MM.1S (cell line): ENCODE measurements around the gene ADIPOR2.

ENCODE experiments used
- DNase-seq: peaks from one replicate; pipeline ENCODE4 v3.0.0-alpha.2; 2015
- H2AFZ ChIP-seq: fragments of 300-600 bp; sonication (generic); 2 replicates; pipeline ENCODE4 v1.6.0; 2016; ENCODE audit warnings: antibody characterized with exemption, low read length
- H3F3A ChIP-seq: fragments of 300-600 bp; sonication (generic); 2 replicates; pipeline ENCODE4 v1.6.1; 2016; ENCODE audit warnings: mild to moderate bottlenecking, antibody characterized with exemption, low read length, moderate library complexity, mixed read lengths; ENCODE audit not compliant: insufficient read depth
- H3K27ac ChIP-seq: fragments of 300-600 bp; sonication (generic); 2 replicates; pipeline ENCODE4 v1.5.1; 2016; ENCODE audit warnings: mild to moderate bottlenecking, low read length
- H3K27me3 ChIP-seq: fragments of 300-600 bp; sonication (generic); replicated peaks from 2 replicates; pipeline ENCODE4 v1.6.0; 2016; ENCODE audit warnings: low read length; ENCODE audit not compliant: insufficient read depth
- H3K36me3 ChIP-seq: fragments of 300-600 bp; sonication (generic); replicated peaks from 2 replicates; pipeline ENCODE4 v1.6.1; 2016; ENCODE audit warnings: mild to moderate bottlenecking, low read length, mixed read lengths; ENCODE audit not compliant: insufficient read depth
- H3K4me1 ChIP-seq: fragments of 300-600 bp; sonication (generic); 2 replicates; pipeline ENCODE4 v1.6.1; 2016; ENCODE audit warnings: low read length, mixed read lengths
- H3K4me2 ChIP-seq: fragments of 300-600 bp; sonication (generic); 2 replicates; pipeline ENCODE4 v1.6.0; 2016; ENCODE audit warnings: low read depth, low read length
- H3K4me3 ChIP-seq: fragments of 300-600 bp; sonication (generic); 2 replicates; pipeline ENCODE4 v1.5.1; 2016; ENCODE audit warnings: low read length, mixed read lengths
- H3K79me2 ChIP-seq: fragments of 300-600 bp; sonication (generic); 2 replicates; pipeline ENCODE4 v1.6.1; 2016; ENCODE audit warnings: mixed run types, low read length, mixed read lengths
- H3K9ac ChIP-seq: fragments of 300-600 bp; sonication (generic); 2 replicates; pipeline ENCODE4 v1.6.1; 2016; ENCODE audit warnings: low read length, mixed read lengths
- H3K9me2 ChIP-seq: fragments of 300-600 bp; sonication (generic); replicated peaks from 2 replicates; pipeline ENCODE4 v1.6.1; 2016; ENCODE audit warnings: mild to moderate bottlenecking, low read length, mixed read lengths; ENCODE audit not compliant: insufficient read depth
- H3K9me3 ChIP-seq: fragments of 300-600 bp; sonication (generic); replicated peaks from 2 replicates; pipeline ENCODE4 v1.6.1; 2016; ENCODE audit warnings: mild to moderate bottlenecking, low read length, mixed read lengths; ENCODE audit not compliant: insufficient read depth
- H4K20me1 ChIP-seq: fragments of 300-600 bp; sonication (generic); 2 replicates; pipeline ENCODE4 v1.6.1; 2016; ENCODE audit warnings: mild to moderate bottlenecking, low read length, moderate library complexity, mixed read lengths; ENCODE audit not compliant: insufficient read depth
- CTCF ChIP-seq: fragments of 300-600 bp; sonication (generic); IDR thresholded peaks from 2 replicates; pipeline ENCODE4 v1.5.1; 2016; ENCODE audit warnings: antibody characterized with exemption, low read length, mixed read lengths
- EZH2 ChIP-seq: fragments of 300-600 bp; sonication (generic); optimal IDR thresholded peaks from 2 replicates; pipeline ENCODE3; 2017; ENCODE audit warnings: low read depth, mild to moderate bottlenecking, antibody characterized with exemption, low read length, mixed read lengths
- EZH2phosphoT487 ChIP-seq: fragments of 300-600 bp; sonication (generic); IDR thresholded peaks from 2 replicates; pipeline ENCODE4 v1.6.1; 2018; ENCODE audit warnings: antibody characterized with exemption, low read length

Gene ADIPOR2

DNA sequence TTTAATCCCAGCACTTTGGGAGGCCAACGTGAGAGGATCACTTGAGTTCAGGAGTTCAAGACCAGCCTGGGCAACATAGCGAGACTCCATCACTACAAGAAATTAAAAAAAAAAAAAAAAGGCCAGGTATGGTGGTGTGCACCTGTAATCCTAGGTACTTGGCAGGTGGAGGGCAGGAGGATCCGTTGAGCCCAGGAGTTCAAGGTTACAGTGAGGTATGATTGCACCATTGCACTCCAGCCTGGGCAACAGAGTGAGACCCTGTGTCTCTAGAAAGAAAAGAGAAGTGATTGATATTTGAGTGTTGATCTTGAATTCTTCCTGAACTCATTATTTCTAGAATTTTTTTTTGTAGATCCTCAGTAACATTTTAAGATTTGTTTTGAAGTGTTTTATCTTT lies 59.4 kb downstream of the ADIPOR2 start:
- Histone ChIP-seq H4K20me1 (no peaks in the 10 kb centered on the region), H3K4me2 (no peak overlapping the region), H3K27ac (no peak overlapping the region), H3K9me3 (no peaks in the 10 kb centered on the region), H3K27me3 (no peaks in the 10 kb centered on the region), H3K79me2 (peaks cover 39% of the 10 kb centered on the region), H3K4me1 (no peaks in the 10 kb centered on the region), H3K9me2 (no peaks in the 10 kb centered on the region), H3K4me3 (no peak overlapping the region), H2AFZ (no peak overlapping the region), H3K9ac (no peak overlapping the region), H3K36me3 (no peaks in the 10 kb centered on the region), H3F3A (no peaks in the 10 kb centered on the region)
- TF ChIP-seq EZH2phosphoT487: no peak
- TF ChIP-seq EZH2: no peak
- TF ChIP-seq CTCF: no peak
- no peak for DNase-seq

DNA sequence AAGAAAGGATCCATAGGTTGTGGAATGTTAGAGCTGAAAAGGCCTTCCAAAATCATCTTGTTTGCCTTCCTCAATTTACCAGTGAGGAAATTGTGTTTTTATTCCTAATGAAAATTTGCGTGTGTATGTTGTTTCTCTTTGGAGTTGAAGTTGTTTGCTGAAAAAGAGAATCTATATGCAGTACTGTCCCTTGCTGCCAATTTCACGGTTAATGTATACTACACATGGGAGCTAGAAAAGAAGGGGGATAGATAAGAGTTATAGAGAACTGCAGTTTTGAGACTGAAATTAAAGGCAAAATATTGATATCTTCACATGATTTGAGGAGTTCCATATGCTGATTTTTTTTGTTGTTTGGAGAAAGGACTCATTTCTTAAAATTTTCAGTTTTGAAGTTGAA lies 67.5 kb downstream of the ADIPOR2 start:
- Histone ChIP-seq H3K27ac (no peak overlapping the region), H2AFZ (no peak overlapping the region), H3K27me3 (no peaks in the 10 kb centered on the region), H3K4me3 (no peak overlapping the region), H4K20me1 (no peaks in the 10 kb centered on the region), H3K9me3 (no peaks in the 10 kb centered on the region), H3K9me2 (no peaks in the 10 kb centered on the region), H3K4me1 (no peaks in the 10 kb centered on the region), H3K9ac (no peak overlapping the region), H3K36me3 (no peaks in the 10 kb centered on the region), H3F3A (no peaks in the 10 kb centered on the region), H3K79me2 (peaks cover 21% of the 10 kb centered on the region), H3K4me2 (no peak overlapping the region)
- DNase-seq: no peak
- TF ChIP-seq EZH2 (no peak), CTCF (no peak), EZH2phosphoT487 (no peak)

DNA sequence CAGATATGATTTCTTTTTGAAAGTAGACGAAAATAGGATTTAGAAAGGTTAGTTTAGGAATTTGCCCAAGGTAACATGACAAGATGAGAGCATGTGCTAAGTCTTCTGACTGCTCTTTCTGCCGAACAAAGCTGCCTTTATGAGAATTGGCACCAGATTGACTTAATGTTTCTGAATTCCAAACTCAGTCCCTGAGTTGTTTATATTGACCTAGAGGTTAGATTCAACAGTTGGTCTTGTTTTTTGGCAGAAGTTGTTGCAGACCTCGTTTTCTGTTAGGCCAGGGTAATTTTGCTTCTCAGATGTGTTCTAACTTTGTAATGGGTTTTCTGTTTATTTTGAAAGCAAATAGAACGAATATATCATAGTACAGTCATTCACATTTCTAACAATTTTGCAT lies 68.0 kb downstream of the ADIPOR2 start:
- Histone ChIP-seq H3K4me2 (no peak overlapping the region), H2AFZ (no peak overlapping the region)

More for the DNA sequence above, 68.0 kb downstream of the ADIPOR2 start:
- H4K20me1 ChIP-seq: no peaks in the 10 kb centered on the region
- H3K9me2 ChIP-seq: no peaks in the 10 kb centered on the region
- H3K9me3 ChIP-seq: no peaks in the 10 kb centered on the region
- no peak for TF ChIP-seq EZH2phosphoT487
- no peak for TF ChIP-seq EZH2
- no peak for TF ChIP-seq CTCF
- H3K36me3 ChIP-seq: no peaks in the 10 kb centered on the region
- H3K4me1 ChIP-seq: no peaks in the 10 kb centered on the region
- no peak overlapping the region for H3K9ac ChIP-seq
- H3K79me2 ChIP-seq: peaks cover 20% of the 10 kb centered on the region; the same call in 1 of the 2 replicates
- no peaks in the 10 kb centered on the region for H3F3A ChIP-seq
- DNase-seq: no peak
- no peak overlapping the region for H3K4me3 ChIP-seq
- H3K27me3 ChIP-seq: no peaks in the 10 kb centered on the region
- H3K27ac ChIP-seq: no peak overlapping the region
